H1 (cell line): Measurements from ENCODE around the gene COL6A1. TPM values are rescaled to one million over a fixed set of nuclear protein-coding genes. Genes with fewer than 3 reads are reported as not detected.

Source experiments
- CTCF ChIA-PET: fragments of 300-600 bp; sonication (Branson Sonifier 250); formaldehyde crosslinking; loops from one replicate; lab custom pipeline; 2021; ENCODE audit not compliant: partially characterized antibody; lab: Charles Lee
- POLR2A ChIA-PET: fragments of 300-600 bp; sonication (Branson Sonifier 250); formaldehyde crosslinking; loops from one replicate; lab custom pipeline; 2021; ENCODE audit warnings: inconsistent platforms; ENCODE audit not compliant: partially characterized antibody; lab: Charles Lee
- DNase-seq, 2 experiments: peaks; one replicate each; pipeline versions ENCODE4 v3.0.0 to v3.0.0-alpha.2; 2010 to 2022; ENCODE audit warnings: low spot score in 2 of 2, low read depth in 1 of 2, mixed read lengths in 1 of 2
- FAIRE-seq: peaks from 2 replicates; lab custom pipeline; 2011; peaks lifted over from hg19 to GRCh38; lab: Jason Lieb, UNC
- H2AFZ ChIP-seq: 2 replicates; pipeline ENCODE4 v1.8.1; 2012; ENCODE audit warnings: low read length, inconsistent platforms
- H2AK5ac ChIP-seq: 2 replicates; pipeline ENCODE4 v1.6.1; 2013; ENCODE audit warnings: low read depth, low read length
- H2BK120ac ChIP-seq: replicated peaks from 2 replicates; pipeline ENCODE3; 2013; ENCODE audit warnings: low read depth, low read length, inconsistent platforms
- H2BK12ac ChIP-seq: 2 replicates; pipeline ENCODE4 v1.6.1; 2013; ENCODE audit warnings: low read depth, low read length
- H2BK15ac ChIP-seq: 2 replicates; pipeline ENCODE4 v1.6.1; 2013; ENCODE audit warnings: low read length
- H2BK20ac ChIP-seq: 2 replicates; pipeline ENCODE4 v1.6.1; 2013; ENCODE audit warnings: low read length
- H2BK5ac ChIP-seq: 2 replicates; pipeline ENCODE4 v1.6.1; 2013; ENCODE audit warnings: low read depth, low read length
- H3K14ac ChIP-seq: 2 replicates; pipeline ENCODE4 v1.6.1; 2013; ENCODE audit warnings: inconsistent platforms; ENCODE audit not compliant: insufficient read length
- H3K18ac ChIP-seq: 2 replicates; pipeline ENCODE4 v1.6.1; 2013; ENCODE audit warnings: low read length; ENCODE audit errors: extremely low read depth
- H3K23ac ChIP-seq: 2 replicates; pipeline ENCODE4 v1.6.1; 2013; ENCODE audit warnings: inconsistent platforms; ENCODE audit not compliant: insufficient read length
- H3K23me2 ChIP-seq: 2 replicates; pipeline ENCODE4 v1.6.1; 2013; ENCODE audit warnings: low read depth, low read length
- H3K27ac ChIP-seq: 2 replicates; pipeline ENCODE4 v1.6.1; 2011; ENCODE audit warnings: low read depth, low read length, inconsistent platforms
- H3K27me3 ChIP-seq, 4 experiments: replicated peaks in 1 of 4; 1 replicate in 1 of 4; 2 replicates in 3 of 4; pipeline versions ENCODE4 v1.6.1 to v1.8.1; 2011 to 2013; ENCODE audit warnings: low read length in 3 of 4, mild to moderate bottlenecking in 3 of 4, inconsistent platforms in 2 of 4, mixed read lengths in 2 of 4, moderate library complexity in 1 of 4; ENCODE audit not compliant: control insufficient read depth in 3 of 4, insufficient read depth in 3 of 4; ENCODE audit errors: extremely low read depth in 1 of 4
- H3K36me3 ChIP-seq, 4 experiments: 2 replicates each; pipeline versions ENCODE4 v1.6.1 to v1.8.1; 2011 to 2013; ENCODE audit warnings: mild to moderate bottlenecking in 4 of 4, low read length in 3 of 4, moderate library complexity in 2 of 4, control low read depth in 1 of 4, inconsistent platforms in 1 of 4; ENCODE audit not compliant: insufficient read depth in 4 of 4, control insufficient read depth in 2 of 4
- H3K4ac ChIP-seq: replicated peaks from 2 replicates; pipeline ENCODE3; 2013; ENCODE audit warnings: low read length, low read depth, mixed read lengths, inconsistent platforms; ENCODE audit not compliant: insufficient read length
- H3K4me1 ChIP-seq, 4 experiments: replicated peaks in 1 of 4; 1 replicate in 1 of 4; 2 replicates in 3 of 4; pipeline versions ENCODE4 v1.6.1 to v1.8.1; 2011 to 2013; ENCODE audit warnings: low read length in 3 of 4, inconsistent platforms in 2 of 4, mixed read lengths in 1 of 4; ENCODE audit not compliant: insufficient read depth in 4 of 4, control insufficient read depth in 3 of 4
- H3K4me2 ChIP-seq, 2 experiments: 2 replicates each; pipeline versions ENCODE4 v1.6.1 to v1.8.1; 2011 to 2013; ENCODE audit warnings: low read depth in 2 of 2, low read length in 2 of 2, control low read depth in 1 of 2, inconsistent platforms in 1 of 2, mild to moderate bottlenecking in 1 of 2; ENCODE audit not compliant: insufficient read depth in 1 of 2
- H3K4me3 ChIP-seq, 4 experiments: fragments of 200-600, 300-600 bp in 1 of 4; sonication (generic), shearing (Covaris generic), sonication (Bioruptor Twin) in 1 of 4; 2 replicates each; pipeline versions ENCODE4 v1.5.1 to v1.8.1; 2011 to 2016; ENCODE audit warnings: low read length in 4 of 4, low read depth in 3 of 4, control low read depth in 2 of 4, inconsistent platforms in 2 of 4, mild to moderate bottlenecking in 2 of 4, mixed read lengths in 1 of 4, moderate library complexity in 1 of 4; ENCODE audit not compliant: insufficient read depth in 2 of 4; ENCODE audit errors: extremely low read depth in 1 of 4
- H3K56ac ChIP-seq: replicated peaks from 2 replicates; pipeline ENCODE3; 2013; ENCODE audit warnings: low read depth, mild to moderate bottlenecking, mixed read lengths, low read length, inconsistent platforms; ENCODE audit not compliant: insufficient read length
- H3K79me1 ChIP-seq: 2 replicates; pipeline ENCODE4 v1.6.1; 2013; ENCODE audit warnings: low read depth, low read length, control low read depth
- H3K79me2 ChIP-seq, 2 experiments: 2 replicates each; pipeline versions ENCODE4 v1.6.1 to v1.8.1; 2012 to 2013; ENCODE audit warnings: low read length in 2 of 2, mild to moderate bottlenecking in 2 of 2, inconsistent platforms in 1 of 2; ENCODE audit not compliant: insufficient read depth in 2 of 2, control insufficient read depth in 1 of 2
- H3K9ac ChIP-seq, 4 experiments: replicated peaks in 1 of 4; 1 replicate in 1 of 4; 2 replicates in 3 of 4; pipeline versions ENCODE4 v1.6.1 to v1.8.1; 2011 to 2013; ENCODE audit warnings: low read depth in 3 of 4, low read length in 3 of 4, control low read depth in 2 of 4, mild to moderate bottlenecking in 2 of 4, moderate library complexity in 2 of 4, inconsistent platforms in 1 of 4; ENCODE audit errors: extremely low read depth in 1 of 4
- H3K9me3 ChIP-seq, 2 experiments: 2 replicates each; pipeline versions ENCODE4 v1.6.1 to v1.8.1; 2012 to 2013; ENCODE audit warnings: mild to moderate bottlenecking in 2 of 2, moderate library complexity in 2 of 2, control low read depth in 1 of 2, inconsistent platforms in 1 of 2, low read depth in 1 of 2, low read length in 1 of 2, mixed read lengths in 1 of 2; ENCODE audit not compliant: insufficient read depth in 2 of 2
- H4K20me1 ChIP-seq, 2 experiments: replicated peaks in 1 of 2; 2 replicates each; pipeline versions ENCODE3 to v1.8.1; 2011 to 2013; ENCODE audit warnings: inconsistent platforms in 2 of 2, low read length in 2 of 2, mild to moderate bottlenecking in 1 of 2; ENCODE audit not compliant: insufficient read depth in 2 of 2, control insufficient read depth in 1 of 2
- H4K5ac ChIP-seq: 2 replicates; pipeline ENCODE4 v1.6.1; 2013; ENCODE audit warnings: low read length, low read depth, mixed read lengths, inconsistent platforms; ENCODE audit not compliant: insufficient read length
- H4K8ac ChIP-seq: 2 replicates; pipeline ENCODE4 v1.8.0; 2013; ENCODE audit warnings: mild to moderate bottlenecking, moderate library complexity, low read length, inconsistent platforms; ENCODE audit not compliant: insufficient read depth; ENCODE audit errors: extremely low read depth
- H4K91ac ChIP-seq: replicated peaks from 2 replicates; pipeline ENCODE3; 2013; ENCODE audit warnings: low read length, mixed read lengths, inconsistent platforms; ENCODE audit not compliant: insufficient read length
- ATF3 ChIP-seq: IDR thresholded peaks from 2 replicates; pipeline ENCODE4 v1.6.1; 2011; ENCODE audit warnings: low read depth, mild to moderate bottlenecking, low read length; ENCODE audit not compliant: insufficient read depth
- BCL11A ChIP-seq, 2 experiments: IDR thresholded peaks; one replicate each; pipeline ENCODE4 v1.6.1; 2011; ENCODE audit warnings: low read depth in 2 of 2, low read length in 2 of 2, mild to moderate bottlenecking in 2 of 2
- EGR1 ChIP-seq: IDR thresholded peaks from 2 replicates; pipeline ENCODE4 v1.6.1; 2011; ENCODE audit warnings: low read depth, low read length, borderline replicate concordance
- FOSL1 ChIP-seq: IDR thresholded peaks from 2 replicates; pipeline ENCODE4 v1.6.1; 2011; ENCODE audit warnings: mild to moderate bottlenecking, low read depth, low read length, moderate library complexity; ENCODE audit not compliant: insufficient read depth
- KDM4A ChIP-seq: IDR thresholded peaks from one replicate; pipeline ENCODE4 v1.7.1; 2012; ENCODE audit warnings: low read depth, mild to moderate bottlenecking, moderate library complexity, low read length, inconsistent platforms; ENCODE audit not compliant: severe bottlenecking
- POU5F1 ChIP-seq: IDR thresholded peaks from 2 replicates; pipeline ENCODE4 v1.6.1; 2011; ENCODE audit warnings: low read depth, mild to moderate bottlenecking, low read length, moderate library complexity
- RAD21 ChIP-seq, 2 experiments: IDR thresholded peaks in 1 of 2; conservative IDR thresholded peaks in 1 of 2; 2 replicates each; pipeline ENCODE4 v1.6.1; 2011; ENCODE audit warnings: low read depth in 2 of 2, low read length in 2 of 2, improper control_type of control experiment in 1 of 2, inconsistent platforms in 1 of 2, mild to moderate bottlenecking in 1 of 2, moderate library complexity in 1 of 2
- SRF ChIP-seq: IDR thresholded peaks from 2 replicates; pipeline ENCODE4 v1.6.1; 2011; ENCODE audit warnings: mild to moderate bottlenecking, low read depth, low read length, moderate library complexity
- TAF1 ChIP-seq: IDR thresholded peaks from 2 replicates; pipeline ENCODE4 v1.6.1; 2011; ENCODE audit warnings: mild to moderate bottlenecking, low read depth, low read length
- TAF7 ChIP-seq: optimal IDR thresholded peaks from 2 replicates; pipeline ENCODE3; 2011; ENCODE audit warnings: low read depth, mild to moderate bottlenecking, inconsistent platforms, low read length, moderate library complexity, borderline replicate concordance
- USF2 ChIP-seq: IDR thresholded peaks from 2 replicates; pipeline ENCODE4 v1.6.1; 2011; ENCODE audit warnings: low read length, improper control_type of control experiment
- WGBS, 2 experiments: shearing (Covaris generic) in 1 of 2; methylation state at CpG; one replicate each; pipeline versions ENCODE4 v1.1.6 to v1.1.7; 2013 to 2015; ENCODE audit warnings: low lambda C conversion rate in 2 of 2, mixed read lengths in 2 of 2, inconsistent platforms in 1 of 2, low coverage in 1 of 2, missing lambda C conversion rate in 1 of 2; ENCODE audit not compliant: insufficient replicate concordance in 2 of 2, insufficient coverage in 1 of 2, insufficient read length in 1 of 2; ENCODE audit errors: extremely low coverage in 1 of 2, missing lambda C conversion rate in 1 of 2; 5-methylcytosine and 5-hydroxymethylcytosine counted together
- polyA plus RNA-seq, 7 experiments: library from polyadenylated mRNA; depleted of rRNA in 3 of 7; stranded (reverse) in 5 of 7; unstranded in 2 of 7; fragments of >200 nt in 5 of 7; fragments of 200-250 nt in 2 of 7; gene quantifications; 1 replicate in 5 of 7; 2 replicates in 1 of 7; 4 replicates in 1 of 7; pipeline versions ENCODE4 v1.2.1 to v1.2.3, GENCODE V29; 2011 to 2013; ENCODE audit warnings: missing spikeins in 2 of 7, mixed read lengths in 2 of 7
- total RNA-seq: library from RNA; stranded (reverse); fragmentation: NEBNext Ultra II Directional; extraction: Animal tissue kit (Norgen Biotek cat#: 25700); gene quantifications from 2 replicates; pipeline ENCODE4 v1.2.1, GENCODE V29; 2021

Gene COL6A1
- total and polyA plus RNA-seq, 2 of the 8 experiments (the other 6 are each of a cell fraction or from before 2014, with no cell fraction given) = 100 to 115 TPM

- Histone ChIP-seq H3K9me3 (no peaks in the 10 kb centered on the region), H4K8ac (no peak overlapping the region), H3K4ac (no peak overlapping the region), H3K14ac (no peak overlapping the region), H2AK5ac (no peak overlapping the region), H3K9ac (no peak overlapping the region), H4K5ac (no peak overlapping the region), H2BK5ac (no peak overlapping the region), H3K23me2 (peaks cover 14% of the 10 kb centered on the region; the same call in 1 of the 2 replicates), H2AFZ (no peak overlapping the region), H4K20me1 (peaks cover 0 to 9% of the 10 kb centered on the region in 2 experiments), H3K79me2 (0 out of 4 replicates have a peak, but pooled peaks cover 0 to 4% of the 10 kb centered on the region in 2 experiments), H2BK15ac (no peak overlapping the region), H3K4me2 (no peak overlapping the region), H3K4me3 (no peak overlapping the region), H3K18ac (no peak overlapping the region), H2BK12ac (no peak overlapping the region), H3K56ac (no peak overlapping the region), H4K91ac (no peak overlapping the region), H2BK20ac (no peak overlapping the region), H2BK120ac (no peak overlapping the region), H3K27ac (no peak overlapping the region), H3K23ac (no peak overlapping the region), H3K4me1 (peaks cover 0 to 12% (median 8%) of the 10 kb centered on the region in 4 experiments; a peak in 5 of 7 replicates), H3K79me1 (peaks cover 4% of the 10 kb centered on the region; the same call in 1 of the 2 replicates), H3K27me3 (peaks cover 0 to 18% (median 5%) of the 10 kb centered on the region in 4 experiments; a peak in 4 of 7 replicates), H3K36me3 (peaks cover 0 to 32% (median 12%) of the 10 kb centered on the region in 4 experiments; a peak in 5 of 8 replicates)
- DNase-seq (no peak), FAIRE-seq (no peak)
- ChIA-PET CTCF (no interaction called here), POLR2A (no interaction called here)
- WGBS, 2 experiments = 94% methylated on average over 32 of the region's 38 CpGs; no CpG with 5 or more reads in 1 of the 2 experiments
- TF ChIP-seq FOSL1 (no peak), TAF1 (no peak), BCL11A (IDR thresholded peaks at IDR 0.05; ENCODE audit: low read depth in 2 of 2, low read length in 2 of 2) (no peak), KDM4A (no peak), USF2 (no peak), SRF (no peak), TAF7 (no peak), RAD21 (IDR thresholded peaks at IDR 0.05 in 1 of 2, conservative IDR thresholded peaks at IDR 0.05 in 1 of 2; ENCODE audit: low read depth in 2 of 2, low read length in 2 of 2) (no peak), POU5F1 (no peak), EGR1 (no peak), ATF3 (no peak)
Measured at GRCh38 chr21:45983981-45984551, 2.5 kb downstream of the COL6A1 start.
